GM12878 (cell line): ENCODE measurements around the gene SEC31A. TPM values are rescaled to one million over a fixed set of nuclear protein-coding genes. Genes with fewer than 3 reads are reported as not detected.
A peak's percentile ranks its signal among the peaks of the same experiment; 100 is the strongest.
"Not testable (repeated sequence)": the region's sequence is repeated elsewhere in the genome, so short reads cannot be mapped to it uniquely, and the experiment has no call there.

Experiments used
- ATAC-seq: fragments of 200-7000 bp; cut with Tn5 transposase; 3 replicates; pipeline ENCODE4 v1.9.1; 2020; ENCODE audit warnings: mild to moderate bottlenecking, moderate library complexity
- BruUV-seq: library from RNA; stranded (reverse); fragments of 400-500 nt; replicated peaks from 2 replicates; lab custom pipeline; 2021; lab: Mats Ljungman, UMichigan
- CTCF ChIA-PET: fragments of 300-600 bp; sonication (Branson Sonifier 250); formaldehyde crosslinking; extraction: SDS; loops from one replicate; lab custom pipeline; 2021; ENCODE audit warnings: inconsistent platforms; lab: Yijun Ruan, JAX
- POLR2A ChIA-PET: fragments of 350-600 bp; formaldehyde crosslinking; extraction: SDS; loops from one replicate; lab custom pipeline; 2021; ENCODE audit warnings: inconsistent platforms; lab: Charles Lee
- RAD21 ChIA-PET: fragments of 300-600 bp; sonication (Branson Sonifier 250); formaldehyde crosslinking; loops from one replicate; lab custom pipeline; 2023; ENCODE audit warnings: antibody characterized with exemption; ENCODE audit not compliant: unreplicated experiment; lab: Charles Lee
- SMC1A ChIA-PET: fragments of 300-600 bp; sonication (Branson Sonifier 250); formaldehyde crosslinking; loops from one replicate; lab custom pipeline; 2023; ENCODE audit not compliant: unreplicated experiment, uncharacterized antibody; lab: Charles Lee
- DNase-seq: peaks from one replicate; pipeline ENCODE4 v3.0.0-alpha.2; 2011; ENCODE audit warnings: low read depth, low spot score
- FAIRE-seq: peaks from 3 replicates; lab custom pipeline; 2011; peaks lifted over from hg19 to GRCh38; lab: Jason Lieb, UNC
- H2AFZ ChIP-seq: 2 replicates; pipeline ENCODE4 v1.6.0; 2011; ENCODE audit warnings: low read depth, low read length, control low read depth; ENCODE audit not compliant: control insufficient read depth
- H3K27ac ChIP-seq: 2 replicates; pipeline ENCODE4 v1.5.1; 2011; ENCODE audit warnings: control low read depth; ENCODE audit not compliant: control insufficient read depth, insufficient read depth
- H3K27me3 ChIP-seq, 2 experiments: replicated peaks in 1 of 2; 2 replicates each; pipeline versions ENCODE4 v1.6.0 to v1.6.1; 2011; ENCODE audit warnings: low read length in 1 of 2; ENCODE audit not compliant: control insufficient read depth in 2 of 2, insufficient read depth in 2 of 2
- H3K36me3 ChIP-seq, 2 experiments: 2 replicates each; pipeline ENCODE4 v1.5.1; 2011; ENCODE audit warnings: low read length in 1 of 2; ENCODE audit not compliant: control insufficient read depth in 2 of 2, insufficient read depth in 2 of 2
- H3K4me1 ChIP-seq: 2 replicates; pipeline ENCODE4 v1.6.1; 2011; ENCODE audit warnings: mild to moderate bottlenecking, low read length, moderate library complexity, mixed read lengths; ENCODE audit not compliant: control insufficient read depth, insufficient read depth
- H3K4me2 ChIP-seq: 2 replicates; pipeline ENCODE4 v1.6.0; 2011; ENCODE audit warnings: control low read depth; ENCODE audit not compliant: control insufficient read depth, insufficient read depth
- H3K4me3 ChIP-seq: fragments of 200-600 bp; sonication (generic); 2 replicates; pipeline ENCODE4 v1.5.1; 2016
- H3K79me2 ChIP-seq: 2 replicates; pipeline ENCODE4 v1.6.0; 2011; ENCODE audit warnings: low read length; ENCODE audit not compliant: control insufficient read depth, insufficient read depth
- H3K9ac ChIP-seq: 2 replicates; pipeline ENCODE4 v1.8.0; 2011; ENCODE audit warnings: low read length, control low read depth, mixed read lengths; ENCODE audit not compliant: control insufficient read depth, insufficient read depth
- H3K9me3 ChIP-seq: replicated peaks from 3 replicates; pipeline ENCODE4 v1.5.1; 2011; ENCODE audit warnings: mild to moderate bottlenecking, low read length; ENCODE audit not compliant: control insufficient read depth, insufficient read depth
- H4K20me1 ChIP-seq: 2 replicates; pipeline ENCODE4 v1.6.0; 2011; ENCODE audit not compliant: control insufficient read depth, insufficient read depth
- BHLHE40 ChIP-seq, 2 experiments: fragments of 450-650 bp in 1 of 2; IDR thresholded peaks; 2 replicates each; pipeline ENCODE4 v1.6.1; 2011 to 2017; ENCODE audit warnings: low read depth in 2 of 2, borderline replicate concordance in 1 of 2, improper control_type of control experiment in 1 of 2, low read length in 1 of 2, mild to moderate bottlenecking in 1 of 2
- CEBPZ ChIP-seq: fragments of 150-350 bp; IDR thresholded peaks from 2 replicates; pipeline ENCODE4 v1.6.1; 2016; ENCODE audit warnings: low read depth, low read length
- EED ChIP-seq: sonication (generic); IDR thresholded peaks from 2 replicates; pipeline ENCODE4 v1.6.1; 2016; ENCODE audit warnings: antibody characterized with exemption, low read depth
- FOS ChIP-seq: IDR thresholded peaks from 3 replicates; pipeline ENCODE4 v1.6.1; 2011; ENCODE audit warnings: borderline replicate concordance; ENCODE audit not compliant: insufficient read length; ENCODE audit errors: extremely low read depth
- NR2F1 ChIP-seq: fragments of 450-650 bp; conservative IDR thresholded peaks from 2 replicates; pipeline ENCODE4 v1.6.1; 2017; ENCODE audit warnings: mild to moderate bottlenecking
- RAD21 ChIP-seq: IDR thresholded peaks from 2 replicates; pipeline ENCODE4 v1.6.1; 2011; ENCODE audit warnings: mild to moderate bottlenecking, low read depth, low read length, moderate library complexity; ENCODE audit not compliant: insufficient read depth
- TBL1XR1 ChIP-seq: IDR thresholded peaks from 2 replicates; pipeline ENCODE4 v1.6.1; 2012; ENCODE audit warnings: low read depth, low read length, improper control_type of control experiment
- ZNF217 ChIP-seq: fragments of 450-650 bp; IDR thresholded peaks from 2 replicates; pipeline ENCODE4 v1.6.1; 2017; ENCODE audit warnings: antibody characterized with exemption, mild to moderate bottlenecking
- WGBS: methylation state at CpG from one replicate; pipeline ENCODE4 v1.1.6; 2016; ENCODE audit warnings: low lambda C conversion rate; ENCODE audit not compliant: insufficient replicate concordance, insufficient coverage; ENCODE audit errors: missing lambda C conversion rate; 5-methylcytosine and 5-hydroxymethylcytosine counted together
- in situ Hi-C: fragments of 300-500 bp; cut with MboI; formaldehyde crosslinking; loops from 9 replicates; pipeline ENCODE4 v1.14.3; 2018; ENCODE audit warnings: mixed read lengths
- intact Hi-C: fragments of 100-400 bp; cut with micrococcal nuclease; formaldehyde crosslinking; loops from one replicate; pipeline ENCODE4 v1.14.2; 2022; ENCODE audit not compliant: unreplicated experiment
- polyA plus RNA-seq, 11 experiments: library from polyadenylated mRNA; depleted of rRNA in 4 of 11; unstranded in 6 of 11; stranded (reverse) in 5 of 11; fragments of >200 nt; fragmentation: Nextera tagmentation in 4 of 11; fragmentation: Illumina TruSeq in 1 of 11; extraction: Ambion mirVana in 4 of 11; extraction: Trizol in 1 of 11; gene quantifications; 1 replicate in 1 of 11; 2 replicates in 10 of 11; pipeline versions ENCODE4 v1.2.1 to v1.2.3, GENCODE V29; 2011 to 2016; ENCODE audit warnings: inconsistent platforms in 2 of 11, missing spikeins in 2 of 11, low read depth in 1 of 11
- total RNA-seq, 4 experiments: library from RNA; depleted of rRNA in 3 of 4; stranded (reverse); fragments of >200 nt in 3 of 4; fragmentation: Illumina TruSeq in 1 of 4; extraction: Trizol in 1 of 4; gene quantifications; 2 replicates each; pipeline versions ENCODE4 v1.2.1 to v1.2.3, GENCODE V29; 2013 to 2021

Gene SEC31A
- total and polyA plus RNA-seq, 10 of the 15 experiments (the other 5 are each of a cell fraction or from before 2014, with no cell fraction given): 74.6 to 171 (median 129) TPM

GRCh38 chr4:82866706-82867385, 24.1 kb downstream of the SEC31A start (continued):
- TF ChIP-seq CEBPZ: no peak
- TF ChIP-seq NR2F1: no peak
- no peak for TF ChIP-seq EED
- TF ChIP-seq ZNF217: no peak
- TF ChIP-seq TBL1XR1: no peak
- TF ChIP-seq BHLHE40 (IDR thresholded peaks at IDR 0.05; ENCODE audit: borderline replicate concordance in 1 of 2, low read depth in 2 of 2, low read length in 1 of 2): no peak
- no peak for TF ChIP-seq FOS
- TF ChIP-seq RAD21: no peak

- DNase-seq, FAIRE-seq, H2AFZ ChIP-seq, ATAC-seq, H3K4me2 ChIP-seq, H3K4me1 ChIP-seq, H3K27ac ChIP-seq, H3K79me2 ChIP-seq, H3K9me3 ChIP-seq, intact Hi-C loops, in situ Hi-C loops, BruUV-seq, H4K20me1 ChIP-seq, H3K27me3 ChIP-seq, H3K4me3 ChIP-seq, H3K9ac ChIP-seq: not testable (repeated sequence)
- ChIA-PET SMC1A (interaction anchor here (1.8 kb wide), 1 partner anchor 12 kb away, joined by 7 read pairs; no protein-coding TSS in a partner anchor), RAD21 (interaction anchor here (0.9 kb wide), 1 partner anchor 11 kb away, joined by 3 read pairs; no protein-coding TSS in a partner anchor), CTCF (interaction anchor here (0.7 to 2.4 kb wide), 2 partner anchors 12 to 437 kb away, joined by 3 to 6 read pairs; no protein-coding TSS in a partner anchor), POLR2A (interaction anchor here (0.6 kb wide), 1 partner anchor 8 kb away, joined by 4 read pairs; no protein-coding TSS in a partner anchor)
- peak in 1 of 2 experiments; percentile 44; a peak in 2 of 4 replicates for TF ChIP-seq BHLHE40 (IDR thresholded peaks at IDR 0.05; ENCODE audit: borderline replicate concordance in 1 of 2, low read depth in 2 of 2, low read length in 1 of 2)
- peaks cover 3 to 31% of the 10 kb centered on the region in 2 experiments for H3K36me3 ChIP-seq
- 75% methylated on average over 6 of the region's 6 CpGs for WGBS
These were observed 24.9 kb downstream of the SEC31A start for GRCh38 chr4:82866033-82866432.
